ENCODE data around the gene DPP10. TPM values are rescaled to one million over a fixed set of nuclear protein-coding genes. Genes with fewer than 3 reads are reported as not detected.

DPP10 gene
- total RNA-seq, 1 donor = not detected

GRCh38 chr2:114609801-114610200, 167.4 kb downstream of the DPP10 start:
- no peak for TF ChIP-seq CTCF (IDR thresholded peaks at IDR 0.05; ENCODE audit: insufficient read depth, low read length)
- H3K4me3 ChIP-seq (ENCODE audit: low read depth, low read length) = no peak overlapping the region
- DNase-seq (ENCODE audit: low read depth) = no peak

- H3K4me3 ChIP-seq (ENCODE audit: low read depth, low read length) = no peak overlapping the region
- no peak for DNase-seq (ENCODE audit: low read depth)
- no peak for TF ChIP-seq CTCF (IDR thresholded peaks at IDR 0.05; ENCODE audit: insufficient read depth, low read length)
Observed at GRCh38 chr2:114610677-114611076, 168.2 kb downstream of the DPP10 start.

- no peak for TF ChIP-seq CTCF (IDR thresholded peaks at IDR 0.05; ENCODE audit: insufficient read depth, low read length)
- no peak for DNase-seq (ENCODE audit: low read depth)
- no peak overlapping the region for H3K4me3 ChIP-seq (ENCODE audit: low read depth, low read length)
Observed at GRCh38 chr2:114614592-114614991, 172.2 kb downstream of the DPP10 start.

GRCh38 chr2:114628481-114628880, 186.0 kb downstream of the DPP10 start:
- H3K4me3 ChIP-seq (ENCODE audit: low read depth, low read length) = no peak overlapping the region
- TF ChIP-seq CTCF (IDR thresholded peaks at IDR 0.05; ENCODE audit: insufficient read depth, low read length) = no peak
- DNase-seq (ENCODE audit: low read depth) = no peak

GRCh38 chr2:114631146-114631545, 188.7 kb downstream of the DPP10 start:
- no peak for DNase-seq (ENCODE audit: low read depth)
- no peak overlapping the region for H3K4me3 ChIP-seq (ENCODE audit: low read depth, low read length)
- no peak for TF ChIP-seq CTCF (IDR thresholded peaks at IDR 0.05; ENCODE audit: insufficient read depth, low read length)

GRCh38 chr2:114642166-114642770, 199.8 kb downstream of the DPP10 start:
- no peak for TF ChIP-seq CTCF (IDR thresholded peaks at IDR 0.05; ENCODE audit: insufficient read depth, low read length)
- no peak overlapping the region for H3K4me3 ChIP-seq (ENCODE audit: low read depth, low read length)
- DNase-seq (ENCODE audit: low read depth) = no peak

- TF ChIP-seq CTCF (IDR thresholded peaks at IDR 0.05; ENCODE audit: insufficient read depth, low read length) = no peak
- H3K4me3 ChIP-seq (ENCODE audit: low read depth, low read length) = no peak overlapping the region
- DNase-seq (ENCODE audit: low read depth) = no peak
Observed at GRCh38 chr2:114642988-114643553, 200.6 kb downstream of the DPP10 start.
